PC-3 (cell line): ENCODE measurements around the gene MTX1. TPM values are rescaled to one million over a fixed set of nuclear protein-coding genes. Genes with fewer than 3 reads are reported as not detected.

Experiments
- ATAC-seq: fragments of 200-7000 bp; cut with Tn5 transposase; 2 replicates; pipeline ENCODE4 v1.9.1; 2020; ENCODE audit warnings: mild to moderate bottlenecking, moderate library complexity
- BruUV-seq: library from RNA; stranded (reverse); fragments of 400-500 nt; replicated peaks from 2 replicates; lab custom pipeline; 2021; lab: Mats Ljungman, UMichigan
- CTCF ChIA-PET: fragments of 300-600 bp; sonication (Branson Sonifier 250); formaldehyde crosslinking; loops from one replicate; lab custom pipeline; 2022; ENCODE audit warnings: antibody characterized with exemption; lab: Charles Lee
- POLR2A ChIA-PET: fragments of 300-600 bp; sonication (Branson Sonifier 250); formaldehyde crosslinking; loops from one replicate; lab custom pipeline; 2022; ENCODE audit warnings: antibody characterized with exemption; ENCODE audit not compliant: unreplicated experiment; lab: Charles Lee
- DNase-seq: peaks from one replicate; pipeline ENCODE4 v3.0.0-alpha.2; 2015
- H2AFZ ChIP-seq: fragments of 300-600 bp; sonication (generic); 2 replicates; pipeline ENCODE4 v1.6.0; 2016; ENCODE audit warnings: antibody characterized with exemption, low read length
- H3F3A ChIP-seq: fragments of 300-600 bp; sonication (generic); one replicate; pipeline ENCODE4 v1.6.0; 2017; ENCODE audit warnings: antibody characterized with exemption, low read length, control low read depth, mild to moderate bottlenecking; ENCODE audit not compliant: unreplicated experiment
- H3K27ac ChIP-seq: fragments of 300-600 bp; sonication (generic); 2 replicates; pipeline ENCODE4 v1.5.1; 2016; ENCODE audit warnings: mild to moderate bottlenecking, low read length
- H3K27me3 ChIP-seq: fragments of 300-600 bp; sonication (generic); 2 replicates; pipeline ENCODE4 v1.6.1; 2016; ENCODE audit warnings: low read length, mixed read lengths
- H3K36me3 ChIP-seq: fragments of 300-600 bp; sonication (generic); 2 replicates; pipeline ENCODE4 v1.6.1; 2016; ENCODE audit warnings: low read depth, mixed run types, low read length, mixed read lengths
- H3K4me1 ChIP-seq: fragments of 300-600 bp; sonication (generic); 2 replicates; pipeline ENCODE4 v1.5.1; 2016; ENCODE audit warnings: low read length; ENCODE audit not compliant: insufficient read depth
- H3K4me2 ChIP-seq: fragments of 300-600 bp; sonication (generic); 2 replicates; pipeline ENCODE4 v1.6.0; 2016; ENCODE audit warnings: low read length
- H3K4me3 ChIP-seq: fragments of 300-600 bp; sonication (generic); 2 replicates; pipeline ENCODE4 v1.5.1; 2016; ENCODE audit warnings: mild to moderate bottlenecking, low read length, mixed read lengths
- H3K79me2 ChIP-seq: fragments of 300-600 bp; sonication (generic); 2 replicates; pipeline ENCODE4 v1.6.1; 2017; ENCODE audit warnings: low read length, mixed read lengths
- H3K9ac ChIP-seq: fragments of 300-600 bp; sonication (generic); 2 replicates; pipeline ENCODE4 v1.6.0; 2016; ENCODE audit warnings: mild to moderate bottlenecking, low read length
- H3K9me2 ChIP-seq: fragments of 300-600 bp; sonication (generic); replicated peaks from 2 replicates; pipeline ENCODE4 v1.6.1; 2016; ENCODE audit warnings: mixed run types, low read length, mixed read lengths
- H3K9me3 ChIP-seq: fragments of 300-600 bp; sonication (generic); 2 replicates; pipeline ENCODE4 v1.6.1; 2016; ENCODE audit warnings: low read length, mixed read lengths
- H4K20me1 ChIP-seq: fragments of 300-600 bp; sonication (generic); 2 replicates; pipeline ENCODE4 v1.6.1; 2016; ENCODE audit warnings: low read length, mixed read lengths
- CTCF ChIP-seq: fragments of 300-600 bp; sonication (generic); conservative IDR thresholded peaks from 2 replicates; pipeline ENCODE4 v1.5.1; 2017; ENCODE audit warnings: antibody characterized with exemption, low read depth, mild to moderate bottlenecking, low read length
- EZH2 ChIP-seq: fragments of 300-600 bp; sonication (generic); IDR thresholded peaks from one replicate; pipeline ENCODE4 v1.6.1; 2017; ENCODE audit warnings: antibody characterized with exemption, mild to moderate bottlenecking, low read length; ENCODE audit not compliant: unreplicated experiment
- EZH2phosphoT487 ChIP-seq: fragments of 300-600 bp; sonication (generic); IDR thresholded peaks from 2 replicates; pipeline ENCODE4 v1.6.1; 2018; ENCODE audit warnings: mild to moderate bottlenecking, antibody characterized with exemption, low read length, borderline replicate concordance
- intact Hi-C: fragments of 100-400 bp; cut with micrococcal nuclease; formaldehyde crosslinking; loops from 2 replicates; pipeline ENCODE4 v1.9.0; 2023
- total RNA-seq: library from RNA; depleted of rRNA; stranded (reverse); fragments of >200 nt; gene quantifications from 2 replicates; pipeline ENCODE4 v1.2.3, GENCODE V29; 2014

MTX1 gene
- total RNA-seq, 1 experiment from 2014 or later = 152 TPM

- no peak overlapping the region for H3K27ac ChIP-seq
Observed at GRCh38 chr1:155185783-155186066, 22.8 kb upstream of the MTX1 start.

GRCh38 chr1:155186067-155186793 lies 22.3 kb upstream of the MTX1 start:
- Histone ChIP-seq H3K79me2 (no peaks in the 10 kb centered on the region), H3K27ac (no peak overlapping the region), H4K20me1 (no peaks in the 10 kb centered on the region), H3K27me3 (no peaks in the 10 kb centered on the region), H3F3A (peaks cover 3% of the 10 kb centered on the region), H3K4me2 (no peak overlapping the region), H3K4me1 (no peaks in the 10 kb centered on the region), H3K36me3 (no peaks in the 10 kb centered on the region), H2AFZ (no peak overlapping the region), H3K9me2 (no peaks in the 10 kb centered on the region), H3K4me3 (no peak overlapping the region), H3K9ac (no peak overlapping the region), H3K9me3 (no peaks in the 10 kb centered on the region)
- no TSS peak for BruUV-seq
- DNase-seq = no peak
- intact Hi-C loops = no loop called here
- ATAC-seq = peak; percentile 10; the same call in 1 of the 2 replicates
- CTCF ChIA-PET = no interaction called here
- POLR2A ChIA-PET = no interaction called here
- TF ChIP-seq CTCF = no peak
- TF ChIP-seq EZH2 = no peak
- TF ChIP-seq EZH2phosphoT487 = no peak

More at GRCh38 chr1:155185783-155186066, 22.8 kb upstream of the MTX1 start:
- DNase-seq (no peak), ATAC-seq (no peak)
- no peak overlapping the region for H3K9ac ChIP-seq
- H4K20me1 ChIP-seq = no peaks in the 10 kb centered on the region
- TF ChIP-seq EZH2 (no peak), EZH2phosphoT487 (no peak), CTCF (no peak)
- intact Hi-C loops = no loop called here
- H3K27me3 ChIP-seq = no peaks in the 10 kb centered on the region
- no peak overlapping the region for H2AFZ ChIP-seq
- no peaks in the 10 kb centered on the region for H3K9me3 ChIP-seq
- H3K4me3 ChIP-seq = no peak overlapping the region
- no peak overlapping the region for H3K4me2 ChIP-seq
- no peaks in the 10 kb centered on the region for H3K4me1 ChIP-seq
- BruUV-seq = no TSS peak
- no peaks in the 10 kb centered on the region for H3K9me2 ChIP-seq
- ChIA-PET POLR2A (no interaction called here), CTCF (no interaction called here)
- no peaks in the 10 kb centered on the region for H3K79me2 ChIP-seq
- H3K36me3 ChIP-seq = no peaks in the 10 kb centered on the region
- H3F3A ChIP-seq = peaks cover 3% of the 10 kb centered on the region

DNA sequence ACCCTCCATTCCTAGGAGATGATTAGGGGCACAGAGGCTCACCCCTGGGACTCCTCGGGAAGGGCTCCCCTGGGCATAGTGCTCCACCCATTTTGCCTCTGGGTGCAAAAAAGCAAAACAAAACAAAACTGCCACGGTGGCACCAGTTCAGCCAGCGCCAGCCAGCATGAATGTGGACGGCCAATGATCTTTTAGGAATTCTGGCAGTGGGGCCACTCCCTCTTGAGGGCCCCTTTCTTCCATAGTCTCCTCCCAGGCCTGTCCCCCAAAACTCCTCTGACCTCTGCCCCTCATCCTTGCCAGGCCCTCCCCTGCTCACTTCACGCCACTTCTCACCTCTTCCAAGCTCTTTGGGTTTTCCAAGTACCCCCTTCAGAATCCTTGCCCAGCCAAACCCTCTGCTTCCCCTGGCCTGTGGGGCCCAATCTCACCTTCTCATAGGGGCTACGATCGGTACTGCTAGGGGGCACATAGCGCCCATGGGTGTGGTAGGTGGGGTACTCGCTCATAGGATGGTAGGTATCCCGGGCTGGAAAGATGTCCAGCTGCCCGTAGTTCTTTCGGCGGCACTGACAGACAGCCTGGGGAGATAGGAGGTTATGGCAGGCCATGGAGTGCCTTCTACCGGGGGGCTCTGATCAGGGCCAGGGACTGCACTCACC lies 21.6 kb upstream of the MTX1 start:
- no peak overlapping the region for H3K4me3 ChIP-seq
- H3K79me2 ChIP-seq = no peaks in the 10 kb centered on the region
- no peak for ATAC-seq
- no peaks in the 10 kb centered on the region for H3K4me1 ChIP-seq
- H3K9me3 ChIP-seq = no peaks in the 10 kb centered on the region
- TF ChIP-seq CTCF (no peak), EZH2 (no peak), EZH2phosphoT487 (no peak)
- DNase-seq = no peak
- H3K27ac ChIP-seq = no peak overlapping the region
- no peaks in the 10 kb centered on the region for H4K20me1 ChIP-seq
- intact Hi-C loops = no loop called here
- BruUV-seq = no TSS peak
- peaks cover 3% of the 10 kb centered on the region for H3F3A ChIP-seq
- H2AFZ ChIP-seq = no peak overlapping the region
- H3K36me3 ChIP-seq = no peaks in the 10 kb centered on the region
- CTCF ChIA-PET = no interaction called here
- POLR2A ChIA-PET = interaction anchor here (0.6 kb wide), 1 partner anchor 80 kb away, joined by 3 read pairs; no protein-coding TSS in a partner anchor
- H3K4me2 ChIP-seq = no peak overlapping the region
- H3K27me3 ChIP-seq = no peaks in the 10 kb centered on the region
- no peaks in the 10 kb centered on the region for H3K9me2 ChIP-seq
- no peak overlapping the region for H3K9ac ChIP-seq
